Hematopoietic multipotent progenitor cell treated with erythropoietin and hydrocortisone succinate and interleukin-3 and kit ligand, for 17 days (in vitro differentiated cells): ENCODE results near the gene SLC37A1.
A peak's percentile ranks its signal among the peaks of the same experiment; 100 is the strongest.

Source experiments
- DNase-seq: peaks from one replicate; pipeline ENCODE4 v3.0.0-alpha.2; 2015; ENCODE audit warnings: low spot score

The SLC37A1 gene

DNA sequence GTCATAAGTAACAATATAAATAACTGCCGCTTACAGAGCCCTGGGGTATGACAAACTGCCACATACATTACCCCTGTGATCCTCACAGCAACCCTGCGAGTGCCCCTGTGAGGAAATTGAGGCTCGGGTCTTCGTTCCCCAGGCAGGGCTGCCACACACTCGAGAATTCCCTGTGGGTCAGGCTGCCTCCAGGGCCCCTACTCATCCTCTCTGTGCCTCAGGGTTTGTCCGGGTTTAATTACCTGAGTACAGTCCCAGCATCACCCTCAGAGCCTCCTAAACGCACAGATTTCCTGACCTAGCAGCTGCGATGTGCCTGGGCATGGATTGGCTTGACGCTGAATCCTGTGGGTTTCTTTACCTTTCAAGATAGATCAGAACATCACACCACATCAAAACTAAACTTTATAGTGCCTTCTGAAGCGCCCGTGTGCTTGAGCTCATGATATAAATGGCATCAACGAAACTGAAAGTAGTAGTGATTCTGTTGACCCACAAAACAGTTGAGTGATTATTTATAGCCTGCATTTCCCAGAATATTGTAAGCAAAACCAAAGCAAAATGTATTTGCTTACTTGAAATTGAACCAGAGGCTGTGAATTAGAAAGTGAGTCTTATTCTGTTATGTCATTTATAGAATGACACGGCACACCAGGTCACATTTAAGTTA lies 14.0 kb downstream of the SLC37A1 start:
- DNase-seq = no peak

DNA sequence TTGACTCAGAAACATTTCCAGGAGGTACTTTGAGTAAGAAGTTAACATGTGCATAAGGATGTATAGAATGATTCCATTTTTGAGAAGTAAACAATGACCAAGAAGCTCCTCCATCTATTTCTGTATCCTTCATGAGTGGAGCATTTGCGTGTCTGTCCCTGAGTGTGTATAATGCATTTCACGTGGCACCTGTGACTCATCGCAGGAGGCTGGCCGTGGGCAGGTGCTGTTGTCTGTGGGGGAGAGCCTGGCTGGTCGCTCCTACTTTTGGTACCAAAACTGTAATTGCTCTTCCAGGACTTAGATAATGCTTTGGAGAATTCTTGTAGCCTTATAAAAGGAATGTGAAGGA lies 16.5 kb downstream of the SLC37A1 start:
- DNase-seq = no peak

DNA sequence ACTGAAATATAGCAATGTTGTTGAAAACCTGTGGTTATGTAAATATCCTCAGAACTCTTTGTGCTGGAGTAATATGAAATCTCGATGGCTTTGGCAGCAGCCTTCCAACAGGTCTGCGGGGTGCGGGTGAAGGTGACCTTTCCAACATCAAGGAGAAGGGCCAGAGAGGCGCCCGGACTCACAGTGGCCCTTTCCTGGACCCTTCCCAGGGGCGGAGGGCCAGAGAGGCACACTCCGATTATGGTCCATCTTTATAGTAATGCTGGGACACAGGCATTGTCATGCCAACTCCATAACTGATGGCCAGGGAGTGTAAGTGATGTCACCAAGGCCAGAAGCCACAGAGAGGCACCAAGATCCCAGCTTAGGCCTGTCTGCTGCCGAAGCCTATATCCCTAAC lies 18.1 kb downstream of the SLC37A1 start:
- no peak for DNase-seq

DNA sequence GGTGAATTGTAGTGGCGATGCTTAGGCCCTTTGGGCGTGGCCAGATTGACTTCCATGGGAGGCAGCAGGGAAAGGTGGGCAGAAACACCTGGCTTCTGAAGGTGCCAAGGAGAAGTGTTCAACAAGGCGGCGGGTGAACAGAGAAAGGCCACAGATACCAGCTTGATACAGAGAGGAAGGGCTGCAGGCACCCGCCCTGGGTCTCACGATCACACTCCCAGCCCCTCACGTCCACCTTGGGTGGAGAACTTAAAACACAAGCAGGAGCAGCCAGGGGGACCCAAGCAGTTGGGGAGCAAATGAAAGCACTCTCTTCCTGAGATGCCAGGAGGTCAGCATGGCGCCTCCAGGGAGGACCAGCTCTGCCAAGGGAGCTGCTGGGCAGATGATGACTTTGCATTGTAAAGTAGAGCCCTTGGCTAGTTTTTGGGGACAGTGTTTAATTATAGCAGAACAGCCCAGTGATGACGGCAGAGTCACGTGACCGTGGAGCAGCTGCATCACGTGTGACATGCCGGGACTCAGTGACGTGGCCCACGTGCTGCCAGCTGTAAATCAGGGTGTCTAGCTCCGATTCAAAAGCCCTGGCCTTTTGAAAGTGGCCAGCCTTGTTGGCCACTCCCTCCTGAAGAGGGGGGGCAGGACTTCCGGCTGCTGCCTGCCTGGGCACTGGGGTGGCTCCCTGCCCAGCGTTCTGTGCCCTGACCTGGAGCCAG lies 19.0 kb downstream of the SLC37A1 start:
- no peak for DNase-seq

DNA sequence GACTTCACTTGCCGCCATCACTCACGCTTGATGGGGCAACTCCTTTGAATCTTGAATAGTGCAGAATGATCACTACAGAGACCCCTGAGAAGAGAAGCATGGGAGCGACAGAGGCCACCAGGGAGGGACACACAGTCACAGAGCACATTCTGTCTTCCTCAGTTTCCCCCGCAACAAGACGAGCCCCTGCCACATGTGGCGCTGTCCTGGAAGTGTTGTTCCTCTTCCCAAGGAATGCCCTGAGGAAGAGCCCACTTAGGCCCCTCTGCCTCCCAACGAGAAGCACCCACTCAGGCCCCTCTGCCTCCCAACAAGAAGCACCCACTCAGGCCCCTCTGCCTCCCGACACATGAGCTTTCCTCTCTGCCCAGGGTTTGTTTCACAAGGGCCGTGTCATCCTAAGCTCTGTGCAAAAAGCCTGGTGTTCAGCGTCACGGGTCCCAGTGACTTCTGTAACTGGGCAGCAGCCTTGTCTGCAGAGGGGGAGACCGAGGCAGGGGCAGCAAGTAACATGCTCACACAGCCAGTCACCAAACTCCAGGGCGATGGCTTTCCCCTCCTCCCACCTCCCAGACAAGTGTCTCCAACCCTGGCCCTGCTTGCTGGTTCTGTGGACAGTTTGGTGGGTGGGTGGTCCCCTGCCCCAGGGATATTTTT lies 19.8 kb downstream of the SLC37A1 start:
- DNase-seq = no peak

DNA sequence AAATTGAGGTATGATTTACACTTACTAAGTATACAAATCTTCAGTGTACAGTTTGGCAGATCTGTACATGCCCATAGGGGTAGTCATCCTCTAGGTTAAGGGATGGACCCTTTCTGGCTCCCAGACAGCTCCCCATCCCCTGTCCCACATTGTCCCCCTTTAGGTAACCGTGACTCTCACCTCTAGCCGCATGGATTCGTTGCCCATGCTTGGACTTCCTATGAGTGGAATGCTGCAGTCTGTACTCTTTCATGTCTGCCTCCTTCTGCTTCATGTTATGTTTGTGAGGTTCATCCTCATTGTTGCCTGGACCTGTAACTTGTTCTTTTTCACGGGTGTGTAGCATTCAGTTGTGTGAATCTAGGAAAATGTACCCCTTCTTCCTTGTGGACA lies 20.3 kb downstream of the SLC37A1 start:
- DNase-seq = no peak

DNA sequence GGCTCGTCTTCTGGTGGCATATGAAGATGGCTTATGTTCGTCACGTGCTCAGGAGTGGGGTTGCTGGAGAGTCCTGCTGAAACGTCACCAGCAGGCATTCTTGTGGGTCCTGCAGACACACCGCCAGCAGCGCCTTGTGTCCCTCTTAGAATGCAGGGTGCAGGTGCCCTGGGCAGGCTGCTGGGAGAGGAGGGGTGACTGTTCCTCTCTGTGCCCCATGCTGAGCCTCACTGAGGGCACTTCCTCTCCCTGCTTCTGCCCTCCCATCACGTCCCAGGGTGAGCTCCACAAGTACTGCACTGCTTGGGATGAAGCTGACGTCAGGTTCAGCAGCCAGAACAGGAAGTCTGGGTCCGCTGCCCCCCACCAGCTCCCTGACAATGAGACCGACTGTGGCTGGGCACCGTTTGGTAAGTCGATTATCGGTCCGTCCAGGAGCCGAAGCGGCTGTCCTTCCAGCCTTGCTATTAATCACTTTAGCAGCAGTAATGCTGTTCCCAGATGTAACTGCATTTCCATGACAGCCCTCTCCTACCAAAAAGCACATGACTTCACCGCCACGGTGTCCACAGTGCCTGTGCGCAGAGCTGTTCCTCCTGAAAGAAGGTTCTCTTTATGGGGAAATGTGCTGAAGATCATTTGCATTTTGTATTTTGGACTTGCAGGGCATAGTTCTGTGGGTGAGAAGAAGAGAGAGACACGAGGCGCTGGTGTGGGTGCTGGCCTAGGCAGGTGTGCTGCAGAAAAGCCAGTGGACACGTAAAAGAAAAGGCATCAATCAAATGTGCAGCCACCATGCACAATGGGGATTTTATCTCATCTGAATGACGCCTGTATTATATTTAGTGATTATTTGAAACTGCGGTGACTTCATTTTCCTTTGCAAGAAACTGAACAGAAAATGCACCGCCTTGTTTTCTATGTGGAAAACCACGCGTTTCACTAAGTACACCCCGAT lies 21.0 kb downstream of the SLC37A1 start:
- no peak for DNase-seq

DNA sequence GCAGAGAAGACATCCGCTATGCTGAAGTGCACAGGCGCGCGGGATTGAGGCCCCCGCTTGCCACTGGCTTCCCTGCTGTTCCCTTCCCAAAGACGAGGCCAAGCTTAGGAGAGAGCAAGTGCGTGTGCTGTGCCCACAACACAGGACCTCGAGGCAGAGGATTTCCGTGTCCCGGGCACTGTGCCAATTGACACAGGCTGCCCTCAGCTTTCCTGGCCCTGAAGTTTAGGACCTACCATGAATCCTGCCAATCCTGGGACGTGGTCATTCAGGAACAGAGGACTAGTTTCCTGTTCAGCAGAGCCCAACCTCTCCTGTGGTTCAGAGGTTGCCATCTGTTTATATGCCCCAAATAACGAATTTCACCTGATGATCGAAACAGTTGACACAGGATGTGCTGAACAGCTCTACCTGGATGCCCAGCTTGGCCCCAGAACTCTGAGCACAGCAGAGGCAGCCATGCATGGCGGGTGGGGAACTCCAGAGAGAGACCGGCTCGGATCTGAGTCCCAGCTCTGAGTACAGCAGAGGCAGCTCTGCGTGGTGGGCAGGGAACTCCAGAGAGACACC lies 22.0 kb downstream of the SLC37A1 start:
- DNase-seq = no peak

DNA sequence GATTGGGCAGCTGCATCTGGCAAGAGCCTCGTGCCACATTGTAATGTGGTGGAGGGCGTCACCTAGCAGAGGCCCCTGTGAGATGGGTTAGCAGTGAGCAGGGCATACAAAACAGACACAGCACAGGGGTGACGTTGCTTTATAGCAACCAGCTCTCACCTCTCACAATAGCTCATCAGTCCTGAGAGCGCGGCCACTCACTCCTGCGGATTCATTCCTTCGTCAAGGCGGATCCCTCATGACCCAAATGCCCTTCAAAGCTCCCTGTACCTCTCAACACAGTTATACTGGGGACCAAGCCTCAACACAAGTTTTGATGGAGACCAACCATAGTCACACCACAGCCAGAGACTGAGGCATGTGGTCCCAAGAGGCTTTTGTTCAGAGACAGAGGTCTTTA lies 22.9 kb downstream of the SLC37A1 start:
- no peak for DNase-seq

DNA sequence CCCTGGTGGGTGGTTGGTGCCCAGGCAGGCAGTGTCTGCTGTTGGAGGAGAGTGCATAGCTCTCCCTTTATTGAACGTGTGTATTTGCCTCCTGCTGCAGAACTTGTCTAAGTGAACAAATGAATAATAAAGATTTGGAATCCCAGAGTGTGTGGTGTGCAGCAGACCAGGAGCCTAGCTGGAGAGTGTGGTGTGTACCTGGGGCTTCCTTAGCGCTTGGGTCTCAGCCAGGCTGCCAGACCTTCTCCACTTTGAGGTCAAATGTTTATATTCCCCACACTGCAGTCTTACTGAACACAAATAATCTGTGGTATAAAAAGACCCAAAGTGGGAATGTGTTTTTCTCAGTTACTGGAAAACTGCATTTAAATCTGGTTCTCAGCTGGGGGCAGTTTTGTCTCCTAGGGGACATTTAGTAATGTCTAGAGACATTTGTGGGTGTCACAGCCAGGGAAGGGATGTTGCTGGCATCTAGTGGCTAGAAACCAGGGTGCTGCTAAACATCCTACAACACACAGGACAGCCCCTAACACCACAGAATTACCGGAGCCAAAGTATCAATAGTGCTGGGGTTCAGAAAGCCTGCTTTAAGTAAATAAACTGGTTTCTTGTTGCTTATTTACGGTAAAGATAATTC lies 23.6 kb downstream of the SLC37A1 start:
- no peak for DNase-seq

DNA sequence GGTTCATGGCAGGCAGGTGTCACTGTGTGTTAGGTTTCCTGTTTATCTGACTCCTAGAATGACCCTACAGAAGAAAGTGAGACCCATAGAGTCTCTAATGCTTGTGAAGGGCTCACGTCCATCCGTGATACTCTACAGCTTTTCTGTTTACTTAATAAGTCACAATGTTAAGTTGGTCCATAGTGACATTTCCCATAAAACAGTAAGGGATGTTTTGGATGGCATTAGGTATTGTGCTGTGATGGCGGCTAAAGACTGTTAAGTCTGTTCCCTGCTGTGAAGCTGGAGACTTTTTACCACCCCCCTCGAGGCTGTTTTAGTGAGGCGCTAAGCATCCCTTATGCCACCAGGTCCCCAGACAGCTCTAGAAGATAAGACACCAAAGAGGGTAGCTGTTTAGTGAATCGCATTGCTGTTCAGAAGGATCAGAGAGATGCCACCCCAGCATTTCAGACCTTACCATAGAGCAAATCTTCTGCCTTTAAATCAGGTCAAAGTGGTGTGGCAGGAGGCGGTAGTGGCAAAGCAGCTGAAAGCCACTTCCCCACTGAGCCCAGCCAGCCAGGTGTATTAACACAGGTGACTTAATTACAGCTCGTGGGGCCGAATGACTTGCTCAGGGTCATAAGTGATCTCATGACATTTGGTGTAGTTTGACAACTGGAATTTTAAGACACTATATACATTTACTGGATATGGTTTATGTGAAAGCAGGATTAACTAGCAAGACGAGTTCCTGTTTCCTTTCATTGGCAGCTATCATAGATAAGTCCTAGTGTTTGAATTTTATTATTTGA lies 25.0 kb downstream of the SLC37A1 start:
- no peak for DNase-seq

DNA sequence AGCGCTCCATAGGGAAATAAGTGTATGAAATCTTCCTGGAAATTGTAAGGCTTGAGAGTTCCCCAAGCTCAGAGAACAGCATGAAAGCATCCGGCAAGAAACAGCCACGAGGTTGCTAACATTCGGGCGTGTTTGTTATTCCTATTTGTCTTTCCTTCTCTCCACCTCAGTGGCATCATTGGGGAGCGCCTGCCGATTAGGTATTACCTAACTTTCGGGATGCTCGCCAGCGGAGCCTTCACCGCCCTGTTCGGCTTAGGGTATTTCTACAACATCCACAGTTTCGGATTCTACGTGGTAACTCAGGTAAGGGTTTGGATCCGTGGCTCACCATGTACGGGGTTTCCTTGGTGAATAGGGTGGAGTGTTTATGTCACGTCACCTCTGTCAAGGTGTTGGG lies 25.7 kb downstream of the SLC37A1 start:
- no peak for DNase-seq

DNA sequence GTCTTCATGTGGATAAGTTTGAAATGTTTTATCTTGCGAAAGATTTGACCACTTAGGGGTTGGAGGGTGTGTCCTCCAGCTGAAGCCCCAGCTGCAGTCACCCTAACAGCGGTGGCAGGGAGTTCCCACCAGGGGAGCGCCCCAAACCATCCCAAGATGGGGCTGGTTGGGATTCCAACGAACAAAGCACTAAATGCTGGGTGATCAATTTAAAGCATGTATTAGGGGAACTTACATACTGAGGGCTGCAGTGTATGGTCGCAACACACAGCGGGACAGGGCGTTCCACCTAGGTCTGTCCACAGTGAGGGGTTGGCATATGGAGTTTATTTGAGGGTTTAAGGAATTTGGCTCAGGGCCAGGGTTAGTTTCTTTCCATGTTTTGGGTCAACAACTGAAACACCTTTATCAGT lies 26.3 kb downstream of the SLC37A1 start:
- peak; percentile 13 for DNase-seq

DNA sequence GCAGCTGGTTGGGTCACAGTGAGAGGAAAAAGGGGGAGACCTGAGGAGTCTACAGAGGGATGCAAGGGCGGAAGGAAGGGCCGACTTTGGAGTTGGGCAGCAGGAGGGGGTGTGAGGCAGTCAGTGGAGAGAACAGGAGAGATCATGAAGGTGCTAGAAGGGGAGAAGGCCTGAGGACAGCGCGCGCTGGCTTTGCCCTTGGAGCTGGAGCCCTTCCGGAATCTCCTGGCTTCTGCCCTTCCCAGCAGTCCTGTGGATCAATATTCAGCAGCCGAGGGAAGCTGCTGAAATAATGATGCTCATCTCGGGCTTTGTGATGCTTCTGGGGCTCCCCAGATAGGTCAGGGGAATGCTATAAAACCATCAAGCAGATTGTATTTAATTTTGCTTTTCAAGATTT lies 26.7 kb downstream of the SLC37A1 start:
- no peak for DNase-seq

DNA sequence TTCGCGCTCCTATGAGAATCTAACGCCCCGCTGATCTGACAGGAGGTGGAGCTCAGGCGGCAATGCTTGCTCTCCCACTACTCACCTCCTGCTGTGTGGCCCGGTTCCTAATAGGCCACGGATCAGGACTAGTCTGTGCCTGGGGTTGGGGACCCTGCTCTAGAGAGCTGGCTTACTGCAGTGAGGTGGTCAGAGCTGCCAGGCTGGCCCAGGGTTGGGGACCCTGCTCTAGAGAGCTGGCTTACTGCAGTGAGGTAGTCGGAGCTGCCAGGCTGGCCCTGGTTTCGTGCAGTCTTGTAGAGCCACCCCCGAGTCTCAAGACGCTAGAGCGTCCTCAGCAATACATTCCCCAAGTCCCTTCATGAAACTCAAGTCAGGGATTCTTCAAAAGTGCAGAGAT lies 27.5 kb downstream of the SLC37A1 start:
- DNase-seq = no peak

DNA sequence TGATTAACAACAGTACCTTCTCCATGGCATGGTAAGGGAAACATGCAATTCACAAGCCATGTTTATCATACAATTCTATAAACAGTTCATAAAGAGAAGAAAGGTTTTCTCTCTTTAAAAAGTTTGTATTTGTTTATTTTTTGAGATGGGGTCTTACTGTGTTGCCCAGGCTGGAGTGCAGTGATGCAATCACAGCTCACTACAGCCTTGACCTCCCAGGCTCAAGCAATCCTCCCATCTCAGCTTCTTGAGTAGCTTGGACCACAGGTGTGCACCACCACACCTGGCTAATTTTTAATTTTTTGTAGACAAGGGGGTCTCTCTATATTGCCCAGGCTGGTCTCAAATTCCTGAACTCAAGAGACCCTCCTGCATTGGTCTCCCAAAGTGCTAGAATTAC lies 28.0 kb downstream of the SLC37A1 start:
- no peak for DNase-seq

DNA sequence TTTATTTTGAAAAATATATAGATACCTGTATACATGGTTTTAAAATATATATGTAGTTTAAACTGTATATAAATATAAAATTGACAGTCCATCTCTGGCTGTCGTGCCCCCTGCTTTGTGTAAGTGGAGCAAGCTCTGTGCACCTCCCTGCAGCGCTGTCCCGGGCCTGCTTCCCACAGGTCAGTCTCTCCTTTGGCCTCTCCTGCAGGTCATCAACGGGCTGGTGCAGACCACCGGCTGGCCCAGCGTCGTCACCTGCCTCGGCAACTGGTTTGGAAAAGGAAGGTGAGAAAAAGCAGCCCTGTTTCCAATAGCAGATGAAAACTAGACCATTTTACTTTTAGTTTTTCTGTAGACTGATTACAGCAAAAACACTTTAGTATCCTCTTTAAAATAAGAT lies 28.5 kb downstream of the SLC37A1 start:
- no peak for DNase-seq

DNA sequence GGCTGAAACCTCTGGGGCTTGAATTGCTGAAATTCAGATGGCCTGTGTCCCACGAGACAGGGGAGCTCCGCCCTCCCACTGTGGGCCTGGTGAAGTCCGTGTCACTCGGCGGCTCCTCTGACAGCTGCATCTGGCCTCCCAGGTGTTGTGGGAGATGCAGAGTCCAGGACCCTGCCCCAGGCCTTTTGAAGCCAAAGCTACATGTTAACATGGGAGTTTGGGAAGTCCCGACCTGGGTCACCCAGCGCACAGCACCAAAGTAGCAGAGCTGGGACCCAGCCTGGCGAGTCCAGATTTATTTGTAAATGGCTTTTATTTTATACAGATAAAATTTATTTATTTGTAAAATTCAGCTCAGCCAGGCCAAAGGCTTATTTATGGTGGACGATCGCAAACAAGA lies 28.9 kb downstream of the SLC37A1 start:
- DNase-seq = no peak

DNA sequence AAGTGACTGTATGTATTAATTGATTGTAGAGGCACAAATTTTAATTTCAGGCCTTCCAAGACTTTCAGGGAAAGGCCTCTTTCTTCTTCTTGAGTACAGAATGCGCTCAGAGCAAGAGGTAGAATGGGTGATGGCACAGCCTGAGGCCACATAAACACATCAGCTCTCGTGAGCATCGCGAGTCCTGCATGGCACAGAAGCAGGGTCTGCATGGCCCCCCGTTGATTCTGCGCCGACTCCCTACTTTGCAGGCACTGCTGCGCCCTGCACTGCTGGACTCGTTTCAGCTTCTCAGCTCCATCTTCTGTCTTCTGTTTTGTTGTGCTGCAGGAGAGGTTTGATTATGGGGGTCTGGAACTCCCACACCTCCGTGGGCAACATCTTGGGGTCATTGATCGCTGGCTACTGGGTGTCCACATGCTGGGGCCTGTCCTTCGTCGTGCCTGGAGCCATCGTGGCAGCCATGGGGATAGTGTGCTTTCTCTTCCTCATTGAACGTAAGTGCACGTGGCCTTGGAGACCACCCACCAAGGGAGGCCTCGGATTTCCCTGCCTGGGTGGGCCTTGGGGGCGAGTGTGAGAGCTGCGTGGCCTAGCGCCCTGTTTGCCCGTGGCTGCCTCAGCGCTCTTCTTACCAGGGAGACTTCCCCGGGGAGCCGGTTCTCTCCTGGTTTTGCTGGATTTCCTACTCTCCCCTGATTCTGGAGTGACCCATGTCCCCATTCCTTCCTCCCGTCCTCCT lies 29.6 kb downstream of the SLC37A1 start:
- DNase-seq = no peak

DNA sequence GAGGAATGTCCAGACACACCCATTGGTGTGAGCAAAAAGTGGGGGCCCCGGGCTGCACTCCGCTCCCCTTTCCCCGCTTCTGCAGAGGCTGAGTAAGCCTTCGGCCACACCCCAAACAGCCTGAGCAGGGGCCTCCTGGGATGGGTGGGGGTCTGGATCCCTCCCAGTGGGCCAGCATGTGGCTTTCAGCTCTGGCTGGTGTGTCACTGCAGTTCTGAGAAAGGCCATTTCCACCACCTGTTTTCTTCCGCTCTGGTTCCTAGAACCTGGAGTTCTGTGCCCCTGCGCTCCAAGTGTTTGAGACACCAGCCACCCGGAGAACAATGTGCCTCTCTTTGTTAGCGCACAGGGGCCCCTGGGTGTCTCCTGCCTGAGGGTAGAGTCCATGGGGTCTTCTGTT lies 30.9 kb downstream of the SLC37A1 start:
- no peak for DNase-seq
